Upper lobe of left lung (tissue), 4 donors: Measurements from ENCODE around the gene SPINK1.

Experiments used
- CTCF ChIP-seq, 6 experiments: fragments of 450-650 bp in 4 of 6; fragments of 200-600 bp in 2 of 6; sonication (generic) in 2 of 6; IDR thresholded peaks; one replicate each; pipeline ENCODE4 v1.5.1; 2016 to 2019; ENCODE audit warnings: antibody characterized with exemption in 6 of 6
- EP300 ChIP-seq, 4 donors: sonication (generic); formaldehyde crosslinking; IDR thresholded peaks; one replicate each; pipeline ENCODE4 v1.5.1; 2017; ENCODE audit warnings: antibody characterized with exemption in 4 of 4, control low read depth in 2 of 4
- POLR2A ChIP-seq, 4 donors: fragments of 450-650 bp; IDR thresholded peaks; one replicate each; pipeline ENCODE4 v1.5.1; 2016 to 2017; ENCODE audit warnings: antibody characterized with exemption in 4 of 4, mild to moderate bottlenecking in 2 of 4
- POLR2AphosphoS5 ChIP-seq, 2 donors: sonication (generic); formaldehyde crosslinking; IDR thresholded peaks; one replicate each; pipeline ENCODE4 v1.5.1; 2017; ENCODE audit warnings: antibody characterized with exemption in 2 of 2

GRCh38 chr5:147826361-147826760 lies 5.1 kb downstream of the SPINK1 start:
- no peak for TF ChIP-seq EP300 (IDR thresholded peaks at IDR 0.05)
- TF ChIP-seq CTCF (IDR thresholded peaks at IDR 0.05): no peak
- no peak for TF ChIP-seq POLR2AphosphoS5 (IDR thresholded peaks at IDR 0.05)
- no peak for TF ChIP-seq POLR2A (IDR thresholded peaks at IDR 0.05)
